Embryonic facial prominence (tissue), 1 donor: ENCODE data around the gene GABBR2.
"Not testable (repeated sequence)": the region's sequence is repeated elsewhere in the genome, so short reads cannot be mapped to it uniquely, and the experiment has no call there.

Source experiments
- DNase-seq: peaks from one replicate; pipeline ENCODE4 v3.0.0-alpha.2; 2016; ENCODE audit errors: extremely low spot score

The GABBR2 gene

GRCh38 chr9:98481676-98482075 lies 227.1 kb downstream of the GABBR2 start:
- no peak for DNase-seq

- no peak for DNase-seq
These were observed 228.5 kb downstream of the GABBR2 start for GRCh38 chr9:98479967-98480847.

GRCh38 chr9:98479449-98479848 lies 229.3 kb downstream of the GABBR2 start:
- no peak for DNase-seq

- DNase-seq: no peak
These were observed 230.9 kb downstream of the GABBR2 start for GRCh38 chr9:98477884-98478283.

GRCh38 chr9:98472216-98472615 lies 236.5 kb downstream of the GABBR2 start:
- DNase-seq: no peak

GRCh38 chr9:98471185-98471584 lies 237.6 kb downstream of the GABBR2 start:
- DNase-seq: no peak

- DNase-seq: no peak
These were observed 240.0 kb downstream of the GABBR2 start for GRCh38 chr9:98468567-98469239.

- DNase-seq: no peak
These were observed 242.9 kb downstream of the GABBR2 start for GRCh38 chr9:98465799-98466198.

- DNase-seq: not testable (repeated sequence)
These were observed 244.5 kb downstream of the GABBR2 start for GRCh38 chr9:98464156-98464690.

- no peak for DNase-seq
These were observed 246.4 kb downstream of the GABBR2 start for GRCh38 chr9:98462310-98462709.

- no peak for DNase-seq
These were observed 248.0 kb downstream of the GABBR2 start for GRCh38 chr9:98460704-98461103.

- no peak for DNase-seq
These were observed 250.9 kb downstream of the GABBR2 start for GRCh38 chr9:98457726-98458370.

GRCh38 chr9:98456156-98456613 lies 252.6 kb downstream of the GABBR2 start:
- no peak for DNase-seq

- DNase-seq: no peak
These were observed 253.2 kb downstream of the GABBR2 start for GRCh38 chr9:98455256-98456155.

GRCh38 chr9:98453589-98454311 lies 255.0 kb downstream of the GABBR2 start:
- no peak for DNase-seq

GRCh38 chr9:98451576-98451975 lies 257.2 kb downstream of the GABBR2 start:
- no peak for DNase-seq

GRCh38 chr9:98450496-98450895 lies 258.2 kb downstream of the GABBR2 start:
- DNase-seq: no peak

- DNase-seq: no peak
These were observed 258.9 kb downstream of the GABBR2 start for GRCh38 chr9:98449871-98450270.

GRCh38 chr9:98445576-98445975 lies 263.2 kb downstream of the GABBR2 start:
- DNase-seq: no peak

GRCh38 chr9:98444601-98445000 lies 264.1 kb downstream of the GABBR2 start:
- DNase-seq: no peak
